GM12872 (cell line): ENCODE measurements around the gene RPTOR.

Experiments
- CTCF ChIP-seq: IDR thresholded peaks from 3 replicates; pipeline ENCODE4 v1.5.1; 2011; ENCODE audit warnings: low read depth, mild to moderate bottlenecking, low read length, moderate library complexity; ENCODE audit not compliant: insufficient read depth

The RPTOR gene

GRCh38 chr17:80510132-80510531, 34.5 kb upstream of the RPTOR start:
- no peak for TF ChIP-seq CTCF

GRCh38 chr17:80510772-80511171, 33.9 kb upstream of the RPTOR start:
- TF ChIP-seq CTCF = no peak

DNA sequence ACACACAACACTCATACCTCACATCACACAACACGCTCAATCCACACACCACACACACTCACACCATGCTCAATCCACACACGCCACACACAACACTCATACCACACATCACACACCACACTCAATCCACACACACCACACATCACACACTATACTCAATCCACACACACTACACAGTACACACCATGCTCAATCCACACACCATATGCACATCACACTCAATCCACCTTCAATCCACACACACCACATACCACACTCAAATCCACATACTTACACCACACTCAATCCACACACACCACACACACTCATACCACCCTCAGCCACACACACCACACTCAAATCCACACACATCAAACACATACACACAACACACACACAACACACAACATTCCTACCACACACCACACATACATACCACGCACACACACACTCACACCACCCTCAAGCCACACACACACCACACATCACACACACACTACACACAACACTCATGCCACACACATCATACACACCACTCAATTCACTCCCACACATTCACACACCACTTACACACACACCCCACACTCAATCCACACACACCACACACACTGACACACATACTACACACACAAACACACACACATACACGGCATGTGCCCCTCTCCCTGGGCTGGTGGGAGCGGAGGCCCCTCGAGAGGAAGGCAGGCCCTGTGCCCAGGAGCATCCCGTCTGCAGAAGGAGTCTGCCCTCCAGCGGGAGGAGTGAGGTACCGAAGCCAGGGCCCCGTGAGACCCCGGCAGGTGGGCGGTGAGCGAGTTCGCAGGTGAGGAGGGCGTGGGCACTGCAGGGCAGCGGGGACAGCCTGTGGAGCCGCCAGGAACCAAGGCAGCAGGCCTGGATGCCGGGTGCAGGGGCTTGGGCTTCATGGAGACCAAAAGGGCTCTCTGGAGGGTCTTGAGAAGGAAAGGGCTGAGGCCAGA, 33.1 kb upstream of the RPTOR start:
- TF ChIP-seq CTCF = 0 out of 3 replicates have a peak, but pooled peaks have one; percentile 11

- no peak for TF ChIP-seq CTCF
These were observed 32.4 kb upstream of the RPTOR start for GRCh38 chr17:80512233-80512632.

- no peak for TF ChIP-seq CTCF
These were observed 31.4 kb upstream of the RPTOR start for GRCh38 chr17:80513201-80513600.

GRCh38 chr17:80513892-80514291, 30.7 kb upstream of the RPTOR start:
- no peak for TF ChIP-seq CTCF

DNA sequence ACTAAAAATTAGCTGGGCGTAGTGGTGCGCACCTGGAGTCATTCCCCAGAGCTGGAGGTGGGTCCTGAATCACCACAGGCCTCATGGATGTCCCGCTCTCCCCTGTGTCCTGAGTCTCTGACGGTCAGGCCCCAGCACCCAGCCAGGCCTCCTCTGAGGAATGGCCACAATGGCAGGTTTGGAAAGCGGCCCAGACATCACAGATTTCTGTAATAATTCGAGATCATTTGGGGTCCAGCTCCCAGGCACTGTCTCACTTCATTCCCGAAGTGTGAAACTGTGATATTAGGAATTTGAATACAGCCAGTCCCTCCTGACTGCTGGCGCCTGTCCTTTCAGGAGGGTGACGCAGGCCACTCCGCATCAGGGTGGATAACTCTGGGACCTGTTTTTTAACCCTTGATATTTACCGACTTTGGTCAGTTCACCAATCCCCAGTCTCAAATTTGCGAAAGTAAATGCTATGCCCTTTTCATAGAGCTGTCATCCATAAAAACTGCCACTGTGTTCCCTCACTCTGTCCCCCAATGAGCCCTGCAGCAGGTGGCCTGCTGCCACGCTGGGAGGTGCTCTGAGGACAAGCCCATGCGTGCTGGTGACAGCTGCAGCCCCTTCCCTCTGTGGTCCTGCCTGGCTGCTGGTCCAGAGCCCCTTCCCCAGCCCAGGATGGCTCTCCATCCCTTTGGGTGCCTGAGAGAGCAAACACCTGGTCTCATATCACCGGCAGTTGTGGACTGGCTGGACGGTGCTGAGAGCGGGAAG, 28.3 kb upstream of the RPTOR start:
- no peak for TF ChIP-seq CTCF
